GM21717 (cell line): ENCODE measurements around the gene ACTN1.
"Not testable (repeated sequence)": the region's sequence is repeated elsewhere in the genome, so short reads cannot be mapped to it uniquely, and the experiment has no call there.

Source experiments
- ATAC-seq: cut with Tn5 transposase; IDR thresholded peaks from one replicate; pipeline ENCODE4 v1.9.1; 2021; ENCODE audit warnings: mild to moderate bottlenecking, moderate library complexity; ENCODE audit not compliant: unreplicated experiment

ACTN1 gene

DNA sequence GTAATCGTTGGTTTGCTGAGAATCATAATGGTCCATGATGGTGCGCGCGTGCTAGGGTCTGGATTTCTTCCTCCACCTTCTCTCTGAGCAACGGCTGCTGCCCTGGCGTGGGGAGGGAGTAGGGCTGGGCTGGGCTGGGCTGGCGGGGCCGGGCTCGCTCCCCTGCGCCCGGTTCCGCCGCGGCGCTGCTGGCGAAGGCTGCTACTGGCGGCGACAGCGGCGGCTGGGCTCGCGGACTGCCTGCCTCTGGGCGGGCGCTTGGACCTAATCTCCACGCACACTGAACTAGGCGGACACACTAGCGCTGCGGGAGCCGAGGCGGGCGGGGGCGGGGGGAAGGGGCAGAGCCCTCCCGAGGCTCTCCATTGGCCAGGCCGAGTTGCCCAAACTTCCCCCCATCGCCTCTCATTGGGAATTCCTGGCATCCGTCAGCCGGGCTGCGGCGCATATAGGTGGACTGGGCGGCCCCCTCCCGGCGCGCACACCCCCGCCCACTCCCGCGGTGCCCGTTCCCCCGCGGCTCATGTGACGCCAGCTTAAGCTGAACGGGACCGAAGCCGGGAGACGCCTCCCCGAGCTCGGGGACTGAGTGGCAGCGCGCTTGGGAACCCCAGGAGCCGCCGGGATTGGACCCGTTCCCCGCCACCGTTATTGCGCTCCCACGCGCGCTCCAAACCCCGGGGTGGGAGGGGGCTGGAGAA, at the start of gene ACTN1:
Gene ACTN1 (minus strand): TSS at position 282 of the 701 bp plus-strand sequence. CDS start 246 bp downstream, at position 36.
- ATAC-seq = no peak

GRCh38 chr14:69027242-69027913, 48.3 kb upstream of the ACTN1 start:
- no peak for ATAC-seq

- no peak for ATAC-seq
These were observed 43.9 kb upstream of the ACTN1 start for GRCh38 chr14:69023035-69023434.

GRCh38 chr14:69022093-69022492, 43.0 kb upstream of the ACTN1 start:
- ATAC-seq = not testable (repeated sequence)

- ATAC-seq = no peak
These were observed 38.6 kb upstream of the ACTN1 start for GRCh38 chr14:69017706-69018105.

DNA sequence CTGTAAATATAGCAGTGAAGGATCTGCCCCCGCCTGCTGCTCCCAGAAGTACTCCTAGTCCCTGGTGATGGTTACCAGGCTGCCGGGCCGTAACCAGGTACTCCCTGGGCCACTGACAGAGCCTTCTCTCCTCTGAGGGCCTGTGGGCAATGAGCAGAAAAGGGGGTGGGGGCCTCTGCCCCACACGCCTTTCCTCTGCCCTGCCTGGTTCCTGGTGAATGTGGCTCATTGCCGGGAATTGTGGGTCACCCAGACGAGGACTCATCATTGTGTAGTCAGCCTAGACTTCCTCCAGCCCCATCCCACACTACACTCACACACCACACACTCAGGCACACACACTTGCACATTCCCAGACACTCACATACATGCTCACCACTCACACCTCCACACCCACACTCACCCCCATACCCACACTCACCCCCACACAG, 35.7 kb upstream of the ACTN1 start:
- ATAC-seq = no peak

GRCh38 chr14:69013943-69014782, 35.1 kb upstream of the ACTN1 start:
- no peak for ATAC-seq

DNA sequence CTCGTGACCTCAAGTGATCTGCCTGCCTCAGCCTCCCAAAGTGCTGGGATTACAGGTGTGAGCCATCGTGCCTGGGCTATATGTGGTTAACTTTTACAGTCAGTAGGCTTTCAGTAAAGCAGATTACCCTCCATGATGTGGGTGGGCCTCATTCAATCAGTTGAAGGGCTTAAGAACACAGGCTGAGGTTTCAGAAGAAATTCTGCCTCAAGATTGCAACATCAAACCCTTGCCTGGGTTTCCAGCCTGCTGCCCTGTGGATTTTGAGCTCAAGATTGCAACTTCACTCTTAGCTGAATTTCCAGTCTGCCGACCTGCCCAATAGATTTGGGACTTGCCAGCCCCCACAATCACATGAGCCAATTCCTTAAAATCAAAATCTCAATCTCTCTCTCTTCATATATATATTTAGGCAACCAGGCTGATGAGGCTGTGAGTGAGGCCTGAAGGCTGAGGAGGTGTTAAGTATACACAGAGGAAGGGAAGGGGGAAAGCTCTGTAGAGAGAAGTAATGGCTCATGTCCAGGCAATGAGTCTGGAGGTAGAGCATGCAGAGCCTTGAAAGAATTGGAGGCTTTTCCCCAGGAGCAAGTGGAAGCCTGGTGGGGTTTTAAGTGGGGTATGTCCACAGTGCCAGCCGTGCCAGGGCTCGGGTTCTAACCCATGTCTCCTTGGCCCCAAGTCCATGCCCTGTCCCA, 33.3 kb upstream of the ACTN1 start:
- ATAC-seq = no peak

GRCh38 chr14:69010648-69011047, 31.5 kb upstream of the ACTN1 start:
- no peak for ATAC-seq

DNA sequence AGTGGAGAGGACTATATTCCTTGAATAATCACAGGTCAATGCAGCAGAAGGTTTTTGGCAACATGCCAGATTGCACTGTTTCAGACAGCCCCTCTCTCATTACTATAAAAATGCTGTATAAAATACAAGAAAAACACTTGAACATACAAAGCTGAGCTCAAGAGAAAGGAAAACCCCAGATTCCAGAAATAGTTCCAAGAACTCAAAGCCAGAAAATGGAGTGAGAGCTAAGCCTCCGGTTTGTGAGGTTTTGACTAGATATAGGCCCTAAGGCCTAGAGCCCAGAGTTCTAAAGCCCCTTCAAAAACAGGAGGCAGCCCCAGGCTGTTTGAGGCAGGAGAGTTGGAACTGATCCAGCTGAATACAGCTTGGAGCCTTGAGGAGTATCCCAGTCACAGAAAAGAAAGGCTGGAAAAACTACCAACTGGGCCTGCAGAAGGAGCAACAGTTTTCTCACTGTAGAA, 29.4 kb upstream of the ACTN1 start:
- no peak for ATAC-seq

DNA sequence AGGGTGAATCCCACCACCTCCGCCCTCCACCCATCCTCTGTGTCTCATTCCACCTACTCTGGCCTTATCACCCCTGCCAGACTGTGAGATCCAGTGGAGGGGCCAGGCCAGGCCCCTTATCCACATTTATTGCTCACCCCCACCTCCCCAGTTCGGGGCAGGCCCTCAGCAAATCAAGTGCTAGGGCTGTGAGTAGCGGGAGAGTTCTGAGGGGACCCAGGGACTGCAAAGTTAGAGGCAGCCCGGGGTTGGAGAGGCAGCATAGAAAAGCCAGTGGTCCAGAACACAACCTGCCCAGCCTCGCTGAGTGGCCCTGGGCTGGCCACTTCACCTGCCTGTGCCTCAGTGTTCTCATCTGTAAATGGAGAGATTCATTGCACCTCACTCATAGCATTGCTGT, 27.2 kb upstream of the ACTN1 start:
- no peak for ATAC-seq

- no peak for ATAC-seq
These were observed 26.5 kb upstream of the ACTN1 start for GRCh38 chr14:69005432-69006148.

DNA sequence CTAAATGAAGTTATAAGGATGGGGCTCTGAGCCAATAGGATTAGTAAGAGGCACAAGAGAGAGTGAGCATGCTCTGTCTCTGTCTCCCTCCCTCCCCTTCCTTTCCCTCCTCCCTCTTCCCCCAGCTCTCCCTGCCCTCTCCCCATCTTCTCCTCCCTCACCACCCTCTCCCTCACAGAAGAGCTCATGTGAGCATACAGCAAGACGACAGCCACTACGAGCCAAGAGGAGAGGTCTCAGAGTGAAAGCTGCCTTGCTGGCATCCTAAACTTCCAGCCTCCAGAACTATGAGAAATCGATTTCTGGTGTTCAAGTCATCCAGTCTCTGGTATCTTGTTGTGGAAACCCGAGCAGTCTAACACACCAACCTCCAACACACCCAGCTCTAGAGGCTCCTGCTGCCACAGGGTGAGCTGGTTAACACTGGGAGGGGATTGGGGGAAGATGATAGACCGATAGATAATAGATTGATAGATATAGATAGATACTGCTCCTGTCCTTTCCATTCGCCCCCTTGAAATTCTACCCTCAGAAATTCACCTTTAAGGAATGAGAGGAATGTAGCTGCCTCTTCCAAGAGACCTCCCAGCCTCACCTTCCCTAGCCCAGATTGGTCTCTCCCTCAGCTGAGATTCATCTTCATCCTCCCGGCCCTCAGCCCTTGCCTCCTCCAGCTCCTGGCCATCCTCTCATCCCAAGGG, 25.8 kb upstream of the ACTN1 start:
- ATAC-seq = no peak

DNA sequence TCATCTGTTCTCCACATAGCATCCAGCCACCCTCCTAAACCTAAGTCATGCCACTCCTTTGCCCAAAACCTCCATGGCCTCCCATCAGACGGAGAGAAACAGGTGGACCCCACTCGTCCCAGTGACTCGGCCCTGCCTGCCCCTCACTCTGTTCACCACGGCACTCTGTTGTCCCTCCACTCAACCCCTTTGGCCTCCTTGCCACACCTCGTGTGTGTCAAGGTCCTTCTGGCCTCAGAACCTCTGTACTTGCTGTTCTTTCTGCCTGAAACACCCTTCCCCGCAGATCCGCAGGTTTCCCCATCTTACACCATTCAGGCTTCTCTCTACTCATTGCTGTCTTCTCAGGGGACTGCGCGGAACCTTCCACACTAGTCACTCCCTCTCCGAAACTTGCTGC, 24.5 kb upstream of the ACTN1 start:
- ATAC-seq = no peak

- ATAC-seq = no peak
These were observed 23.0 kb upstream of the ACTN1 start for GRCh38 chr14:69002069-69002468.

GRCh38 chr14:69001375-69001774, 22.3 kb upstream of the ACTN1 start:
- ATAC-seq = no peak

DNA sequence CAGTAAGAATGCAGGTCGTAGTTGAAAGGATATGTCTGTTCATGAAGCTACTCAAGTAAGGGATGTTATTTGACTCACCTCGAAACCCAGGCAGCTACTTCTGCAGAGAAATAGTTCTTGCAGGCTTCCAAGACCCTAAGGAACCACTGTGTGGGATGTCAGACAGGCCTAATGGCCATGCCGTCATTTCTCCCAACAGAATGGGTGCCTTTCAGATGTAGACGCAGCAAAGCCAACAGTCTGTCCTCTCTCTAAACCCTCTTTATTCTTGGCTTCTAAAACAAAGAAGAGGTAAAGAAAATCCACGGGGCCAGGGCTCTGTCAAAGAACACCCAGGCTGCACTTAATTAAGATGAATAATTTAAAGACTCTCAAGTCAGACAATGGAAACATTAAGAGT, 19.0 kb upstream of the ACTN1 start:
- ATAC-seq = no peak

- no peak for ATAC-seq
These were observed 16.6 kb upstream of the ACTN1 start for GRCh38 chr14:68995731-68996130.

DNA sequence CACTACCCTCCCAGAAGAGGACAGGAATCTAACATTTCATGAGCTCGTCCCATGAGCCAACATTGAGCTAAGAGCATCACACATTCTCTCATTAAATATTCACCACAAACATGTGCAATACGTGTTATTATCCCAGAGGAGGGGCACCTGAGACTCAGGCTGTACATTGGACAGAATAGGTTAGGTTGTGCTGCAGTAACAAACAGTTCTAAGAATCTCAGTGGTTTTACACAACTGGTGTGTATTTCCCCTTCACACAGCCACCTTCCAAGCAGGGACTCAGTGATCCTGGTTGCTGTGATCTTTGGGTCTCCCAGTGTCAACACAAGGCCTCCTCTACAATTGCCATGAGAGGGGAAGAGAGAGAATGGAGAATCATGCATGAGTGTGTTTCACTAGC, 15.0 kb upstream of the ACTN1 start:
- no peak for ATAC-seq

DNA sequence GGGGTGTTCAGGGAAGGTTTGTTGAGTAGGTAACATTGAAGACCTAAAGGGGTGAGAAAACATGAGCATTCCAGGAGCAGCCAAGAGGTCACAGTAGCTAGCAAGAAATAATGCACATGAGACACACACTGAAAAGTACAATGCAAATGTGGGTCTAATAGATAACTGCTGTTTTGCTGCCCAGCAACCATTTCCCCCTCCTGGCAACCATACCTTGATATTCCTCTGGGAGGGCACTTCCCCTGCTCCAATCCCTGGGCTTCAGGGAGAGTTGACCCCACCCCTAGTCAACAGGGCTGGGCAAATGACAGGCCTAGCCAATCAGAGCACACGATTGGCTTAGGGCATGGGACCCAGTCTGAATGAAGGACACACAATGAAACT, 8.5 kb upstream of the ACTN1 start:
- no peak for ATAC-seq
